ENCODE data around the gene CCHCR1. TPM values are rescaled to one million over a fixed set of nuclear protein-coding genes. Genes with fewer than 3 reads are reported as not detected.
"Not testable (repeated sequence)": the region's sequence is repeated elsewhere in the genome, so short reads cannot be mapped to it uniquely, and the experiment has no call there.

CCHCR1 gene
- total and polyA plus RNA-seq, 2 of the 8 experiments (the other 6 are each of a cell fraction or from before 2014, with no cell fraction given) = 20.9 to 38.0 TPM

GRCh38 chr6:31169858-31170599, 12.4 kb upstream of the CCHCR1 start:
- Histone ChIP-seq H3K23me2 (ENCODE audit: low read depth, low read length) (peaks cover 13% of the 10 kb centered on the region), H3K56ac (replicated peaks; ENCODE audit: insufficient read length, low read depth, low read length) (peak overlapping the region; percentile 27), H3K4me2 (ENCODE audit: insufficient read depth in 1 of 2, low read depth in 2 of 2, low read length in 2 of 2) (peak overlapping the region; percentile 82 to 83), H3K27ac (ENCODE audit: low read depth, low read length) (peak overlapping the region; percentile 77), H3K18ac (ENCODE audit: extremely low read depth, low read length) (peak overlapping the region; percentile 95), H2BK5ac (ENCODE audit: low read depth, low read length) (peak overlapping the region; percentile 89), H2BK20ac (ENCODE audit: low read length) (peak overlapping the region; percentile 48; the same call in 1 of the 2 replicates), H4K20me1 (replicated peaks in 1 of 2; ENCODE audit: control insufficient read depth in 1 of 2, insufficient read depth in 2 of 2, low read length in 2 of 2) (peaks cover 7 to 19% of the 10 kb centered on the region in 2 experiments), H3K4me1 (replicated peaks in 1 of 4; ENCODE audit: control insufficient read depth in 3 of 4, insufficient read depth in 4 of 4, low read length in 3 of 4) (peaks cover 22 to 38% (median 30%) of the 10 kb centered on the region in 4 experiments), H3K79me2 (ENCODE audit: control insufficient read depth in 1 of 2, insufficient read depth in 2 of 2, low read length in 2 of 2) (peaks cover 23 to 73% of the 10 kb centered on the region in 2 experiments), H3K9ac (replicated peaks in 1 of 4; ENCODE audit: extremely low read depth in 1 of 4, low read depth in 3 of 4, low read length in 3 of 4) (peak overlapping the region; percentile 72 to 80 (median 78)), H4K5ac (ENCODE audit: insufficient read length, low read depth, low read length) (peak overlapping the region; percentile 55), H2BK12ac (ENCODE audit: low read depth, low read length) (0 out of 2 replicates have a peak overlapping the region, but pooled peaks have one; percentile 30), H3K14ac (ENCODE audit: insufficient read length) (peak overlapping the region; percentile 90), H3K36me3 (ENCODE audit: control insufficient read depth in 2 of 4, insufficient read depth in 4 of 4, low read length in 3 of 4) (peaks cover 6 to 12% (median 9%) of the 10 kb centered on the region in 4 experiments), H3K4me3 (ENCODE audit: extremely low read depth in 1 of 4, insufficient read depth in 2 of 4, low read depth in 3 of 4, low read length in 4 of 4) (peak overlapping the region; percentile 70 to 92 (median 80)), H4K91ac (replicated peaks; ENCODE audit: insufficient read length, low read length) (peak overlapping the region; percentile 69), H4K8ac (ENCODE audit: extremely low read depth, insufficient read depth, low read length) (peak overlapping the region; percentile 54; the same call in 1 of the 2 replicates), H3K4ac (replicated peaks; ENCODE audit: insufficient read length, low read depth, low read length) (peak overlapping the region; percentile 85)
- not testable (repeated sequence) for H2BK15ac ChIP-seq (ENCODE audit: low read length); H3K27me3 ChIP-seq (replicated peaks in 1 of 4; ENCODE audit: control insufficient read depth in 3 of 4, extremely low read depth in 1 of 4, insufficient read depth in 3 of 4, low read length in 3 of 4); H2AFZ ChIP-seq (ENCODE audit: low read length); H3K9me3 ChIP-seq (ENCODE audit: insufficient read depth in 2 of 2, low read depth in 1 of 2, low read length in 1 of 2); FAIRE-seq; H2BK120ac ChIP-seq (replicated peaks; ENCODE audit: low read depth, low read length); H3K79me1 ChIP-seq (ENCODE audit: low read depth, low read length); H3K23ac ChIP-seq (ENCODE audit: insufficient read length); H2AK5ac ChIP-seq (ENCODE audit: low read depth, low read length)
- peak in 1 of 2 experiments; percentile 63 for DNase-seq (ENCODE audit: low read depth in 1 of 2, low spot score in 2 of 2)
- ChIA-PET CTCF (ENCODE audit: partially characterized antibody) (interaction anchor here (0.6 to 5.9 kb wide), 13 partner anchors 9 to 100 kb away, joined by 3 to 56 read pairs (median 4); partner anchors contain the start of genes CCHCR1 and TCF19), POLR2A (ENCODE audit: partially characterized antibody) (interaction anchor here (0.5 to 68.5 kb wide), 10 partner anchors 1 to 326 kb away, joined by 3 to 2251 read pairs (median 4); partner anchors contain the start of genes CCHCR1, CDSN, GTF2H4 and POU5F1)
- TF ChIP-seq TAF1 (IDR thresholded peaks at IDR 0.05; ENCODE audit: low read depth, low read length) (0 out of 2 replicates have a peak, but pooled peaks have one; percentile 48), PHF8 (conservative IDR thresholded peaks at IDR 0.05; ENCODE audit: low read depth, low read length) (peak; percentile 23; the same call in 1 of the 2 replicates), POLR2A (IDR thresholded peaks at IDR 0.05; ENCODE audit: control extremely low read depth in 1 of 2, low read depth in 2 of 2, low read length in 2 of 2) (peak in 1 of 2 experiments; percentile 14; a peak in 2 of 3 replicates), SAP30 (IDR thresholded peaks at IDR 0.05; ENCODE audit: insufficient read depth, insufficient replicate concordance, low read length) (peak; percentile 3)
- 2% methylated on average over 20 of the region's 23 CpGs; no CpG with 5 or more reads in 1 of the 2 experiments for WGBS, 2 experiments (ENCODE audit: extremely low coverage in 1 of 2, insufficient coverage in 1 of 2, insufficient read length in 1 of 2, insufficient replicate concordance in 2 of 2, low coverage in 1 of 2, low lambda C conversion rate in 2 of 2, missing lambda C conversion rate in 1 of 2)
